Activated B cell treated with CpG ODN at 0.5 μM for 24 hours (primary cell): Measurements from ENCODE around the gene CFAP299. TPM values are rescaled to one million over a fixed set of nuclear protein-coding genes. Genes with fewer than 3 reads are reported as not detected.

Experiments
- ATAC-seq: fragments of 200-7000 bp; cut with Tn5 transposase; one replicate; pipeline ENCODE4 v1.10.0; 2021; ENCODE audit warnings: low read depth, mild to moderate bottlenecking, moderate library complexity
- CTCF ChIA-PET: fragments of 350-600 bp; sonication (Branson Sonifier 250); formaldehyde crosslinking; loops from one replicate; lab custom pipeline; 2021; ENCODE audit warnings: antibody characterized with exemption; lab: Charles Lee
- POLR2A ChIA-PET: fragments of 350-600 bp; sonication (Branson Sonifier 250); formaldehyde crosslinking; loops from one replicate; lab custom pipeline; 2021; ENCODE audit warnings: antibody characterized with exemption; lab: Charles Lee
- DNase-seq: peaks from one replicate; pipeline ENCODE4 v3.0.0; 2022
- H3K27ac Mint-ChIP-seq: one replicate; pipeline ENCODE4 v1.8.0; 2020; ENCODE audit warnings: mixed read lengths
- H3K27me3 Mint-ChIP-seq: one replicate; pipeline ENCODE4 v1.8.0; 2021; ENCODE audit warnings: mixed read lengths
- H3K36me3 Mint-ChIP-seq: one replicate; pipeline ENCODE4 v1.8.0; 2021; ENCODE audit warnings: low read depth, mixed read lengths
- H3K4me1 Mint-ChIP-seq: one replicate; pipeline ENCODE4 v1.8.0; 2021; ENCODE audit warnings: mixed read lengths
- H3K4me3 Mint-ChIP-seq: one replicate; pipeline ENCODE4 v1.8.0; 2020; ENCODE audit warnings: mild to moderate bottlenecking, mixed read lengths
- H3K9me3 Mint-ChIP-seq: one replicate; pipeline ENCODE4 v1.8.0; 2020; ENCODE audit warnings: mixed read lengths
- intact Hi-C: fragments of 100-400 bp; cut with micrococcal nuclease; formaldehyde crosslinking; loops from one replicate; pipeline ENCODE4 v1.15.1; 2024
- total RNA-seq: library from RNA; stranded (reverse); gene quantifications from 2 replicates; pipeline ENCODE4 v1.2.3, GENCODE V29; 2022
- TF ChIP-seq, protein P1 (sequence below): fragments of 200-600 bp; IDR thresholded peaks from one replicate; pipeline ENCODE4 v1.8.0; 2022; ENCODE audit warnings: antibody characterized with exemption, mild to moderate bottlenecking

The CFAP299 gene
- total RNA-seq, 1 donor from 2014 or later, result not detected

DNA sequence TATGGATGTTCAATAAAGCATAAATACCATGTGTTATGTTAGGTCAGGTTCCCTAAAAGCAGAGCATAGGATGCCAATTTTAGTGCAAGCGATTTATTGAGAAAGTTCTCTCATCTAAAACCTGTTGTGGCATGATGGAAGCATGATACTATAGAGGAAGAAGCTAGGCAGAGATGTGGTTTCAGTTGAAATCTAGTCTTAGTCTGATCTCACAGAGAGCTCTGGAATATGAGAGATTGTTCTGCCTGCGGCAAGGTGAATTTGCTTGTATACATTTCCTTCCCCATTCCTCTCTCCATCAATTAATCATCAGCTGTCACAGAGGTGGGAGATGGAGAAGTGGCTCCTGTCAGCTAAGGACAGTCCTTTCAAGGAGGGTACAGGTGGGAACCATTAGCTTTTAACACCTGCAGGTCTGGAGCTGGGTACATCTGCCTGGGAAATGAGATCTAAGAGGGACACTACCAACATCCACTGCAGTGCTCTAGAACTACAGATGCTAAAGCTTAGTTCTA is 252.4 kb downstream of the CFAP299 start:
- TF ChIP-seq, protein P1, sequence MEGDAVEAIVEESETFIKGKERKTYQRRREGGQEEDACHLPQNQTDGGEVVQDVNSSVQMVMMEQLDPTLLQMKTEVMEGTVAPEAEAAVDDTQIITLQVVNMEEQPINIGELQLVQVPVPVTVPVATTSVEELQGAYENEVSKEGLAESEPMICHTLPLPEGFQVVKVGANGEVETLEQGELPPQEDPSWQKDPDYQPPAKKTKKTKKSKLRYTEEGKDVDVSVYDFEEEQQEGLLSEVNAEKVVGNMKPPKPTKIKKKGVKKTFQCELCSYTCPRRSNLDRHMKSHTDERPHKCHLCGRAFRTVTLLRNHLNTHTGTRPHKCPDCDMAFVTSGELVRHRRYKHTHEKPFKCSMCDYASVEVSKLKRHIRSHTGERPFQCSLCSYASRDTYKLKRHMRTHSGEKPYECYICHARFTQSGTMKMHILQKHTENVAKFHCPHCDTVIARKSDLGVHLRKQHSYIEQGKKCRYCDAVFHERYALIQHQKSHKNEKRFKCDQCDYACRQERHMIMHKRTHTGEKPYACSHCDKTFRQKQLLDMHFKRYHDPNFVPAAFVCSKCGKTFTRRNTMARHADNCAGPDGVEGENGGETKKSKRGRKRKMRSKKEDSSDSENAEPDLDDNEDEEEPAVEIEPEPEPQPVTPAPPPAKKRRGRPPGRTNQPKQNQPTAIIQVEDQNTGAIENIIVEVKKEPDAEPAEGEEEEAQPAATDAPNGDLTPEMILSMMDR, result no peak
- H3K27ac Mint-ChIP-seq, result no peak overlapping the region
- no peaks in the 10 kb centered on the region for H3K9me3 Mint-ChIP-seq
- H3K27me3 Mint-ChIP-seq, result no peaks in the 10 kb centered on the region
- no peak overlapping the region for H3K4me3 Mint-ChIP-seq
- H3K36me3 Mint-ChIP-seq, result no peaks in the 10 kb centered on the region
- CTCF ChIA-PET, result no interaction called here
- ATAC-seq (no peak), DNase-seq (no peak)
- POLR2A ChIA-PET, result no interaction called here
- intact Hi-C loops, result no loop called here
- peaks cover 3% of the 10 kb centered on the region for H3K4me1 Mint-ChIP-seq

DNA sequence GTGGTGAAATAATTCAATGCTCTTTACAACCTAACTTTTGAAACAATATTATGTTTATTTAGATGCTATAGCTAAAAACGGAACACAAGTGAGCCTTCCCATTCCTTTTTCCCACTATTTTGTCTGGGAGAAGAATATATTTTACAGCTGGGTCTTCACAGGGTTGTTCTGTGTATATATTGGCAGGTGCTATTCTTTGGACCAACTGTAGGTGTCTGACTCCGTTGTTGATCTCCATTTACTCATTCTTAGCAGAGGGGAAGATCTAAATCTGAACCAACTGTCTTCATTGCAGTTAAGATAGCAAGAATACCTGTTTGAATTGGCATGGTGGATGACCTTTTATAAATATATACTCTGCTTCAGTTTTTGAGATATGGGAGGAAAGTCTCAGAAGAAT is 257.4 kb downstream of the CFAP299 start:
- CTCF ChIA-PET, result interaction anchor here (1.0 kb wide), 1 partner anchor 397 kb away, joined by 3 read pairs; no protein-coding TSS in a partner anchor
- H3K27ac Mint-ChIP-seq, result no peak overlapping the region
- TF ChIP-seq, protein P1, result no peak
- ATAC-seq, result no peak
- POLR2A ChIA-PET, result no interaction called here
- no peak overlapping the region for H3K4me3 Mint-ChIP-seq
- DNase-seq, result no peak
- H3K36me3 Mint-ChIP-seq, result no peaks in the 10 kb centered on the region
- H3K9me3 Mint-ChIP-seq, result no peaks in the 10 kb centered on the region
- H3K27me3 Mint-ChIP-seq, result no peaks in the 10 kb centered on the region
- intact Hi-C loops, result no loop called here
- H3K4me1 Mint-ChIP-seq, result peaks cover 2% of the 10 kb centered on the region

DNA sequence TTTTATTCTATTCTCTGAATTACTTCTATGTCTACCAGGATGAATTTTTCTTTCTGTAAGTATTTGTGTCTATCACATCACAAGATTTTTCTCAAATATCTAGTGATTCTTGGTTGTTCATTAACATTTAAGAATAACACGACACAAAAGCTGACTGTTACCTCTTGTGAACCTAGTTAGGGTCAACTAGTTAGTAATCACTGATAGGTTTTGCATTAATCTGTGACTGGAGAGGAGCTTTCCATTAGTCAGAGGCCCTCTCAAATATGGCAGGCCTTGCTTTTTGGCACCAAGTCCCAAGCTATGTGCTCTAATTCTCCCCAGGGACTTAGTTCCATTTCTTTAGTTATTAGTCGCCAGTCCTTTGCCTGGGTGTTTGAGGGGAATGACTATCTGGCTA is 259.2 kb downstream of the CFAP299 start:
- H3K36me3 Mint-ChIP-seq, result no peaks in the 10 kb centered on the region
- TF ChIP-seq, protein P1, result no peak
- H3K9me3 Mint-ChIP-seq, result no peaks in the 10 kb centered on the region
- H3K27me3 Mint-ChIP-seq, result no peaks in the 10 kb centered on the region
- H3K4me3 Mint-ChIP-seq, result no peak overlapping the region
- no peak overlapping the region for H3K27ac Mint-ChIP-seq
- POLR2A ChIA-PET, result no interaction called here
- intact Hi-C loops, result no loop called here
- ATAC-seq, result no peak
- DNase-seq, result no peak
- no peaks in the 10 kb centered on the region for H3K4me1 Mint-ChIP-seq
- CTCF ChIA-PET, result no interaction called here

DNA sequence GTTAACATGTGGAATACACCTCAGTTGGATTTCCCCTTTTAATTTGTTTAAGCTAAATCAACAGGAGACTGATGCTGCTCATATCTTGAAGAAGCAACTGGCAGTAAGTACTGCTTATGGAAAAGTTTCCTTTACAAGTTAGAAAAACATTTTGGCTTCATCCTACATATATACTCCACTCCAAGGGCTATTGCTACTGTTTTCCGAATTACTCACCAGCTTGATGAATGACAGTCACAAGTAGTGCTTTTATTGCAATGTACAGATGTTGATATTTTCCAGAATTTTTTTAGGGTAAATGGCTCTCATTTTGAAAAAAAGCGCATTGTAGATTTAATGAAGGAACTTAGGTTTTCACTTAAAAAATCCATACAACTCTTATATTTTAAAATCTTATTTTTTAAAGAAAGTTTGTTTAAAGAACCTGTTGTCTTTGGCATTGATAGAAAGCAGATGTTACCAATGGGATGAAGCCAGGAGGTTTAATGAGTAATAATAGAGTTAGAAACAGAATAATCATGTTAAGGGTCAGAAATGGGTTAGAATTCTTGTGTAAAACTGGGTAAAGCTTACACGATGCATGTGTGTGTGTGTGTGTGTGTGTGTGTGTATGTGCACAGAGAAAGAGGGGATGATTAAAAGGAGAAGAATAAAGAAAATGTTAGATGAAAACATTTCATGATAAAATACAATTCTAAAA is 272.9 kb downstream of the CFAP299 start:
- intact Hi-C loops, result no loop called here
- POLR2A ChIA-PET, result no interaction called here

DNA sequence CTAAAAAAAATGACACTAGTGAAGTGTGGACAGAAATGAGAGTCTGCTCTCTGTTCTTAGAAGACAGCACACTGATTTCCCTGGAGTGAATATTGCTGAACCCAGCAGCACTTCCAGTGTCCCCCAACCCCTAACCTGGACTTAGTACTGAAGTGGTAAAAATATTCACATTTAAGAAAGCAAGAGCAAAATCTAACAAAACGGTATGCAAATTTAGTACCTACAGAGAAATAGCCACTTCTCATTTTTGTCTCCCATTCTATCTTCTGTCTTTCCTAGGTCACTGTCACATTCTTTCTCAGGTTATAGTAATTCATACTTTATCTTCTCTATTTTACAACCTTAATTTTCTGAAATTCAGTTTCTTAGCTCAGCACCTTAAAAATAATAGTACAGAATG is 274.7 kb downstream of the CFAP299 start:
- intact Hi-C loops, result loop anchor here (2.0 kb wide), 2 partner anchors 69 to 267 kb away; no protein-coding TSS in a partner anchor
- Mint-ChIP-seq H3K4me3 (peak overlapping the region; percentile 52), H3K9me3 (no peaks in the 10 kb centered on the region), H3K27me3 (no peaks in the 10 kb centered on the region), H3K36me3 (no peaks in the 10 kb centered on the region), H3K27ac (peak overlapping the region; percentile 46), H3K4me1 (peaks cover 40% of the 10 kb centered on the region)
- DNase-seq (no peak), ATAC-seq (no peak)
- CTCF ChIA-PET, result no interaction called here
- TF ChIP-seq, protein P1, result no peak
- POLR2A ChIA-PET, result no interaction called here

More for the DNA sequence above, 272.9 kb downstream of the CFAP299 start:
- no peaks in the 10 kb centered on the region for H3K36me3 Mint-ChIP-seq
- H3K4me1 Mint-ChIP-seq, result peaks cover 37% of the 10 kb centered on the region
- no peak for DNase-seq
- TF ChIP-seq, protein P1, result no peak
- H3K4me3 Mint-ChIP-seq, result no peak overlapping the region
- ATAC-seq, result no peak
- no peaks in the 10 kb centered on the region for H3K9me3 Mint-ChIP-seq
- H3K27ac Mint-ChIP-seq, result no peak overlapping the region
- CTCF ChIA-PET, result no interaction called here
- H3K27me3 Mint-ChIP-seq, result no peaks in the 10 kb centered on the region
